ENCODE measurements around the gene GPR162.

GPR162 gene

GRCh38 chr12:6777386-6777785, 44.2 kb upstream of the GPR162 start:
- Histone ChIP-seq H3K4me1 (ENCODE audit: insufficient read depth, low read length, severe bottlenecking) (peaks cover 12% of the 10 kb centered on the region), H3K4me2 (ENCODE audit: low read length) (no peak overlapping the region), H4K20me1 (ENCODE audit: insufficient read depth, low read length) (no peaks in the 10 kb centered on the region), H3F3A (ENCODE audit: insufficient read depth, low read length) (no peaks in the 10 kb centered on the region), H3K36me3 (ENCODE audit: insufficient read depth, low read length) (no peaks in the 10 kb centered on the region), H2AFZ (ENCODE audit: low read length) (no peak overlapping the region), H3K9me2 (ENCODE audit: low read depth, low read length) (no peaks in the 10 kb centered on the region), H3K27me3 (ENCODE audit: insufficient read depth, low read length) (peaks cover 19% of the 10 kb centered on the region; the same call in 1 of the 2 replicates), H3K4me3 (ENCODE audit: low read depth, low read length, poor library complexity, severe bottlenecking) (no peak overlapping the region), H3K27ac (ENCODE audit: low read depth, low read length, poor library complexity, severe bottlenecking) (no peak overlapping the region), H3K9ac (ENCODE audit: low read length) (no peak overlapping the region), H3K9me3 (ENCODE audit: low read length) (no peaks in the 10 kb centered on the region), H3K79me2 (ENCODE audit: insufficient read depth, low read length) (no peaks in the 10 kb centered on the region)
- TF ChIP-seq EZH2 (IDR thresholded peaks at IDR 0.05; ENCODE audit: borderline replicate concordance, low read length) (no peak), CTCF (IDR thresholded peaks at IDR 0.05; ENCODE audit: low read length) (no peak)

GRCh38 chr12:6778217-6778573, 43.4 kb upstream of the GPR162 start:
- peak overlapping the region; percentile 78 for H3K4me2 ChIP-seq (ENCODE audit: low read length)
- H3F3A ChIP-seq (ENCODE audit: insufficient read depth, low read length), result no peaks in the 10 kb centered on the region
- H3K4me1 ChIP-seq (ENCODE audit: insufficient read depth, low read length, severe bottlenecking), result peaks cover 18% of the 10 kb centered on the region
- TF ChIP-seq EZH2 (IDR thresholded peaks at IDR 0.05; ENCODE audit: borderline replicate concordance, low read length) (no peak), CTCF (IDR thresholded peaks at IDR 0.05; ENCODE audit: low read length) (no peak)
- no peak overlapping the region for H2AFZ ChIP-seq (ENCODE audit: low read length)
- H3K27ac ChIP-seq (ENCODE audit: low read depth, low read length, poor library complexity, severe bottlenecking), result no peak overlapping the region
- no peaks in the 10 kb centered on the region for H3K9me2 ChIP-seq (ENCODE audit: low read depth, low read length)
- H3K27me3 ChIP-seq (ENCODE audit: insufficient read depth, low read length), result 0 out of 2 replicates have a peak, but pooled peaks cover 11% of the 10 kb centered on the region
- H3K4me3 ChIP-seq (ENCODE audit: low read depth, low read length, poor library complexity, severe bottlenecking), result peak overlapping the region; percentile 59
- no peaks in the 10 kb centered on the region for H4K20me1 ChIP-seq (ENCODE audit: insufficient read depth, low read length)
- no peaks in the 10 kb centered on the region for H3K9me3 ChIP-seq (ENCODE audit: low read length)
- no peaks in the 10 kb centered on the region for H3K79me2 ChIP-seq (ENCODE audit: insufficient read depth, low read length)
- H3K9ac ChIP-seq (ENCODE audit: low read length), result peak overlapping the region; percentile 43; the same call in 1 of the 2 replicates
- no peaks in the 10 kb centered on the region for H3K36me3 ChIP-seq (ENCODE audit: insufficient read depth, low read length)

- Histone ChIP-seq H3K79me2 (ENCODE audit: insufficient read depth, low read length) (no peaks in the 10 kb centered on the region), H3F3A (ENCODE audit: insufficient read depth, low read length) (no peaks in the 10 kb centered on the region), H3K9me3 (ENCODE audit: low read length) (no peaks in the 10 kb centered on the region), H3K27me3 (ENCODE audit: insufficient read depth, low read length) (0 out of 2 replicates have a peak, but pooled peaks cover 10% of the 10 kb centered on the region), H3K4me3 (ENCODE audit: low read depth, low read length, poor library complexity, severe bottlenecking) (peak overlapping the region; percentile 59), H3K9ac (ENCODE audit: low read length) (peak overlapping the region; percentile 43; the same call in 1 of the 2 replicates), H3K36me3 (ENCODE audit: insufficient read depth, low read length) (no peaks in the 10 kb centered on the region), H3K27ac (ENCODE audit: low read depth, low read length, poor library complexity, severe bottlenecking) (no peak overlapping the region), H3K9me2 (ENCODE audit: low read depth, low read length) (no peaks in the 10 kb centered on the region), H2AFZ (ENCODE audit: low read length) (no peak overlapping the region), H4K20me1 (ENCODE audit: insufficient read depth, low read length) (no peaks in the 10 kb centered on the region), H3K4me2 (ENCODE audit: low read length) (peak overlapping the region; percentile 78), H3K4me1 (ENCODE audit: insufficient read depth, low read length, severe bottlenecking) (peaks cover 22% of the 10 kb centered on the region)
- TF ChIP-seq CTCF (IDR thresholded peaks at IDR 0.05; ENCODE audit: low read length), result peak; percentile 97
- TF ChIP-seq EZH2 (IDR thresholded peaks at IDR 0.05; ENCODE audit: borderline replicate concordance, low read length), result no peak
Observed at GRCh38 chr12:6778574-6779550, 42.8 kb upstream of the GPR162 start.

All from OCI-LY1 (cell line).